SK-N-SH (cell line): Measurements from ENCODE around the gene E2F1.

Experiments
- CHD2 ChIP-seq: fragments of 150-350 bp; IDR thresholded peaks from 2 replicates; pipeline ENCODE4 v1.6.1; 2018; ENCODE audit warnings: low read length; ENCODE audit not compliant: partially characterized antibody
- EP300 ChIP-seq, 2 experiments: IDR thresholded peaks; 2 replicates each; pipeline versions ENCODE4 v1.4.0 to v1.6.1; 2012; ENCODE audit warnings: borderline replicate concordance in 1 of 2, low read depth in 1 of 2, low read length in 1 of 2
- FOXM1 ChIP-seq: IDR thresholded peaks from 2 replicates; pipeline ENCODE4 v1.4.0; 2012; ENCODE audit warnings: low read depth, mild to moderate bottlenecking
- GABPA ChIP-seq: IDR thresholded peaks from 2 replicates; pipeline ENCODE4 v1.4.0; 2012; ENCODE audit warnings: low read depth, mild to moderate bottlenecking
- NFIC ChIP-seq: IDR thresholded peaks from 2 replicates; pipeline ENCODE4 v1.4.0; 2012; ENCODE audit warnings: borderline replicate concordance
- RFX5 ChIP-seq: IDR thresholded peaks from 2 replicates; pipeline ENCODE4 v1.6.1; 2012; ENCODE audit warnings: mild to moderate bottlenecking, improper control_type of control experiment, low read length
- TAF1 ChIP-seq: IDR thresholded peaks from 2 replicates; pipeline ENCODE4 v1.6.1; 2012; ENCODE audit warnings: low read depth, mild to moderate bottlenecking, low read length, moderate library complexity, borderline replicate concordance
- TF ChIP-seq, protein P1 (sequence below): fragments of 200-600 bp; sonication (generic); IDR thresholded peaks from 2 replicates; pipeline ENCODE4 v1.6.1; 2017; ENCODE audit warnings: antibody characterized with exemption, mild to moderate bottlenecking, moderate library complexity
- TF ChIP-seq, protein P2 (sequence below): fragments of 150-350 bp; IDR thresholded peaks from 2 replicates; pipeline ENCODE4 v1.6.1; 2017; ENCODE audit warnings: antibody characterized with exemption, low read length, low read depth, borderline replicate concordance
- TF ChIP-seq, protein P3 (sequence below): IDR thresholded peaks from 2 replicates; pipeline ENCODE4 v1.4.0; 2012; ENCODE audit warnings: low read depth
- TF ChIP-seq, protein P4 (sequence below): IDR thresholded peaks from 2 replicates; pipeline ENCODE4; 2012
- TF ChIP-seq, protein P5 (sequence below): IDR thresholded peaks from 2 replicates; pipeline ENCODE4 v1.4.0; 2012; ENCODE audit warnings: low read depth, borderline replicate concordance

DNA sequence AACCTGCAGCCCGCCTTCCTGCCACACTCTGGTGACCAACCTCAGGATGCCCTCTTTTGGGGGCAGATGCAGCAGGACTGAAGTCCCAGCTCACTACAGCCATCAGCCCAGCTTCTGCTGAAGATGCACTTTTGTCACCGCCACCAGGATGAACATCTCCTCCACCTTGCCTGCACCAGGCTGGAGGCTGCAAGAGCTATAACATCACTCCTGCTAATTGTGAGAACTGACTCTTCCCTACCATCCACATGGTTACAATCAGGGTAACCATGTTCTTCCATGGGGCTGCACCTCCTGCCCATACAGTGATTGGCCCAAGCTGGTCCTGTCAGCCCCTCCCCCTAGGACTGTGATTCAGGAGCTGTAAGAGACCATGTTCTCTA lies 21.4 kb downstream of the E2F1 start:
- TF ChIP-seq, protein P1, sequence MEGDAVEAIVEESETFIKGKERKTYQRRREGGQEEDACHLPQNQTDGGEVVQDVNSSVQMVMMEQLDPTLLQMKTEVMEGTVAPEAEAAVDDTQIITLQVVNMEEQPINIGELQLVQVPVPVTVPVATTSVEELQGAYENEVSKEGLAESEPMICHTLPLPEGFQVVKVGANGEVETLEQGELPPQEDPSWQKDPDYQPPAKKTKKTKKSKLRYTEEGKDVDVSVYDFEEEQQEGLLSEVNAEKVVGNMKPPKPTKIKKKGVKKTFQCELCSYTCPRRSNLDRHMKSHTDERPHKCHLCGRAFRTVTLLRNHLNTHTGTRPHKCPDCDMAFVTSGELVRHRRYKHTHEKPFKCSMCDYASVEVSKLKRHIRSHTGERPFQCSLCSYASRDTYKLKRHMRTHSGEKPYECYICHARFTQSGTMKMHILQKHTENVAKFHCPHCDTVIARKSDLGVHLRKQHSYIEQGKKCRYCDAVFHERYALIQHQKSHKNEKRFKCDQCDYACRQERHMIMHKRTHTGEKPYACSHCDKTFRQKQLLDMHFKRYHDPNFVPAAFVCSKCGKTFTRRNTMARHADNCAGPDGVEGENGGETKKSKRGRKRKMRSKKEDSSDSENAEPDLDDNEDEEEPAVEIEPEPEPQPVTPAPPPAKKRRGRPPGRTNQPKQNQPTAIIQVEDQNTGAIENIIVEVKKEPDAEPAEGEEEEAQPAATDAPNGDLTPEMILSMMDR = no peak
- no peak for TF ChIP-seq NFIC
- TF ChIP-seq, protein P2, sequence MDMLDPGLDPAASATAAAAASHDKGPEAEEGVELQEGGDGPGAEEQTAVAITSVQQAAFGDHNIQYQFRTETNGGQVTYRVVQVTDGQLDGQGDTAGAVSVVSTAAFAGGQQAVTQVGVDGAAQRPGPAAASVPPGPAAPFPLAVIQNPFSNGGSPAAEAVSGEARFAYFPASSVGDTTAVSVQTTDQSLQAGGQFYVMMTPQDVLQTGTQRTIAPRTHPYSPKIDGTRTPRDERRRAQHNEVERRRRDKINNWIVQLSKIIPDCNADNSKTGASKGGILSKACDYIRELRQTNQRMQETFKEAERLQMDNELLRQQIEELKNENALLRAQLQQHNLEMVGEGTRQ = no peak
- TF ChIP-seq, protein P3, sequence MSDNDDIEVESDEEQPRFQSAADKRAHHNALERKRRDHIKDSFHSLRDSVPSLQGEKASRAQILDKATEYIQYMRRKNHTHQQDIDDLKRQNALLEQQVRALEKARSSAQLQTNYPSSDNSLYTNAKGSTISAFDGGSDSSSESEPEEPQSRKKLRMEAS = no peak
- TF ChIP-seq EP300 (IDR thresholded peaks at IDR 0.05; ENCODE audit: borderline replicate concordance in 1 of 2, low read depth in 1 of 2, low read length in 1 of 2) = no peak
- TF ChIP-seq RFX5 = no peak
- TF ChIP-seq TAF1 = no peak
- no peak for TF ChIP-seq FOXM1
- TF ChIP-seq, protein P4, sequence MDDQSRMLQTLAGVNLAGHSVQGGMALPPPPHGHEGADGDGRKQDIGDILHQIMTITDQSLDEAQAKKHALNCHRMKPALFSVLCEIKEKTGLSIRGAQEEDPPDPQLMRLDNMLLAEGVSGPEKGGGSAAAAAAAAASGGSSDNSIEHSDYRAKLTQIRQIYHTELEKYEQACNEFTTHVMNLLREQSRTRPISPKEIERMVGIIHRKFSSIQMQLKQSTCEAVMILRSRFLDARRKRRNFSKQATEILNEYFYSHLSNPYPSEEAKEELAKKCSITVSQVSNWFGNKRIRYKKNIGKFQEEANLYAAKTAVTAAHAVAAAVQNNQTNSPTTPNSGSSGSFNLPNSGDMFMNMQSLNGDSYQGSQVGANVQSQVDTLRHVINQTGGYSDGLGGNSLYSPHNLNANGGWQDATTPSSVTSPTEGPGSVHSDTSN = no peak
- TF ChIP-seq, protein P5, sequence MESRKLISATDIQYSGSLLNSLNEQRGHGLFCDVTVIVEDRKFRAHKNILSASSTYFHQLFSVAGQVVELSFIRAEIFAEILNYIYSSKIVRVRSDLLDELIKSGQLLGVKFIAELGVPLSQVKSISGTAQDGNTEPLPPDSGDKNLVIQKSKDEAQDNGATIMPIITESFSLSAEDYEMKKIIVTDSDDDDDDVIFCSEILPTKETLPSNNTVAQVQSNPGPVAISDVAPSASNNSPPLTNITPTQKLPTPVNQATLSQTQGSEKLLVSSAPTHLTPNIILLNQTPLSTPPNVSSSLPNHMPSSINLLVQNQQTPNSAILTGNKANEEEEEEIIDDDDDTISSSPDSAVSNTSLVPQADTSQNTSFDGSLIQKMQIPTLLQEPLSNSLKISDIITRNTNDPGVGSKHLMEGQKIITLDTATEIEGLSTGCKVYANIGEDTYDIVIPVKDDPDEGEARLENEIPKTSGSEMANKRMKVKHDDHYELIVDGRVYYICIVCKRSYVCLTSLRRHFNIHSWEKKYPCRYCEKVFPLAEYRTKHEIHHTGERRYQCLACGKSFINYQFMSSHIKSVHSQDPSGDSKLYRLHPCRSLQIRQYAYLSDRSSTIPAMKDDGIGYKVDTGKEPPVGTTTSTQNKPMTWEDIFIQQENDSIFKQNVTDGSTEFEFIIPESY = no peak
- no peak for TF ChIP-seq CHD2
- TF ChIP-seq GABPA = no peak
